ENCODE data around the gene ANKS4B.
"Not testable (repeated sequence)": the region's sequence is repeated elsewhere in the genome, so short reads cannot be mapped to it uniquely, and the experiment has no call there.

Gene ANKS4B

GRCh38 chr16:21219551-21219950, 13.9 kb upstream of the ANKS4B start:
- DNase-seq (ENCODE audit: low read depth), result no peak

GRCh38 chr16:21222495-21223337, 10.8 kb upstream of the ANKS4B start:
- DNase-seq (ENCODE audit: low read depth), result no peak

GRCh38 chr16:21223787-21224186, 9.7 kb upstream of the ANKS4B start:
- DNase-seq (ENCODE audit: low read depth), result no peak

- DNase-seq (ENCODE audit: low read depth), result no peak
Observed at GRCh38 chr16:21224800-21225199, 8.7 kb upstream of the ANKS4B start.

GRCh38 chr16:21226749-21227148, 6.8 kb upstream of the ANKS4B start:
- no peak for DNase-seq (ENCODE audit: low read depth)

- no peak for DNase-seq (ENCODE audit: low read depth)
Observed at GRCh38 chr16:21227866-21228265, 5.6 kb upstream of the ANKS4B start.

- DNase-seq (ENCODE audit: low read depth), result no peak
Observed at GRCh38 chr16:21228361-21228872, 5.1 kb upstream of the ANKS4B start.

- no peak for DNase-seq (ENCODE audit: low read depth)
Observed at GRCh38 chr16:21233045-21233520, 416 bp upstream of the ANKS4B start.

GRCh38 chr16:21235199-21235585, 1.7 kb downstream of the ANKS4B start:
- no peak for DNase-seq (ENCODE audit: low read depth)

- no peak for DNase-seq (ENCODE audit: low read depth)
Observed at GRCh38 chr16:21236831-21237230, 3.3 kb downstream of the ANKS4B start.

GRCh38 chr16:21239646-21240045, 6.1 kb downstream of the ANKS4B start:
- no peak for DNase-seq (ENCODE audit: low read depth)

GRCh38 chr16:21242756-21243155, 9.3 kb downstream of the ANKS4B start:
- DNase-seq (ENCODE audit: low read depth), result no peak

- no peak for DNase-seq (ENCODE audit: low read depth)
Observed at GRCh38 chr16:21244518-21245215, 11.2 kb downstream of the ANKS4B start.

- DNase-seq (ENCODE audit: low read depth), result not testable (repeated sequence)
Observed at GRCh38 chr16:21248179-21248578, 14.7 kb downstream of the ANKS4B start.

- DNase-seq (ENCODE audit: low read depth), result no peak
Observed at GRCh38 chr16:21250072-21250923, 16.8 kb downstream of the ANKS4B start.

GRCh38 chr16:21253470-21253869, 20.0 kb downstream of the ANKS4B start:
- DNase-seq (ENCODE audit: low read depth), result no peak

GRCh38 chr16:21256636-21257035, 23.1 kb downstream of the ANKS4B start:
- no peak for DNase-seq (ENCODE audit: low read depth)

GRCh38 chr16:21257284-21257683, 23.8 kb downstream of the ANKS4B start:
- no peak for DNase-seq (ENCODE audit: low read depth)

- DNase-seq (ENCODE audit: low read depth), result no peak
Observed at GRCh38 chr16:21260870-21261791, 27.6 kb downstream of the ANKS4B start.

GRCh38 chr16:21262779-21263639, 29.5 kb downstream of the ANKS4B start:
- no peak for DNase-seq (ENCODE audit: low read depth)

All from T follicular helper cell (primary cell).